Stomach (tissue), 9 donors: ENCODE measurements around the gene CNTNAP4. TPM values are rescaled to one million over a fixed set of nuclear protein-coding genes. Genes with fewer than 3 reads are reported as not detected.

Experiments used
- DNase-seq, 2 donors: peaks; one replicate each; pipeline versions ENCODE4 v3.0.0 to v3.0.0-alpha.2; 2013 to 2019
- H3K27ac ChIP-seq, 5 donors: fragments of 200-600 bp in 4 of 5; sonication (generic) in 4 of 5; one replicate each; pipeline ENCODE4 v1.5.1; 2013 to 2019; ENCODE audit warnings: mild to moderate bottlenecking in 1 of 5, moderate library complexity in 1 of 5
- H3K27me3 ChIP-seq, 3 donors: fragments of 200-600 bp; sonication (generic); one replicate each; pipeline ENCODE4 v1.5.1; 2017 to 2019; ENCODE audit warnings: mixed run types in 1 of 3
- H3K36me3 ChIP-seq, 4 donors: fragments of 200-600 bp; sonication (generic); 1 replicate in 3 of 4; 2 replicates in 1 of 4; pipeline ENCODE4 v1.5.1; 2016 to 2019
- H3K4me1 ChIP-seq, 4 donors: fragments of 200-600 bp; sonication (generic); one replicate each; pipeline ENCODE4 v1.5.1; 2016 to 2019
- H3K4me3 ChIP-seq, 4 donors: fragments of 200-600 bp; sonication (generic) in 3 of 4; one replicate each; pipeline ENCODE4 v1.5.1; 2016 to 2019; ENCODE audit warnings: mild to moderate bottlenecking in 1 of 4
- H3K9me3 ChIP-seq, 4 donors: fragments of 200-600 bp; sonication (generic); one replicate each; pipeline ENCODE4 v1.5.1; 2016 to 2019
- EP300 ChIP-seq: sonication (generic); formaldehyde crosslinking; IDR thresholded peaks from one replicate; pipeline ENCODE4 v1.6.1; 2017; ENCODE audit warnings: antibody characterized with exemption
- POLR2A ChIP-seq, 4 donors: fragments of 450-650 bp; IDR thresholded peaks; one replicate each; pipeline ENCODE4 v1.6.1; 2016; ENCODE audit warnings: antibody characterized with exemption in 4 of 4, control low read depth in 2 of 4, mild to moderate bottlenecking in 1 of 4, moderate library complexity in 1 of 4
- POLR2AphosphoS5 ChIP-seq, 3 donors: sonication (generic); formaldehyde crosslinking; IDR thresholded peaks; one replicate each; pipeline ENCODE4 v1.6.1; 2016; ENCODE audit warnings: antibody characterized with exemption in 3 of 3
- WGBS, 5 donors: extraction: QIAGEN DNeasy Blood & Tissue Kit in 3 of 5; methylation state at CpG; one replicate each; pipeline versions ENCODE4 v1.1.5 to v1.1.7; 2013 to 2018; 5-methylcytosine and 5-hydroxymethylcytosine counted together
- intact Hi-C: fragments of 100-400 bp; cut with DNase I; formaldehyde crosslinking; loops from one replicate; pipeline ENCODE4 v1.15.1; 2023; ENCODE audit warnings: low total_unique reads
- polyA plus RNA-seq, 3 donors: library from polyadenylated mRNA; stranded (reverse); fragments of 200-250 nt; gene quantifications; one replicate each; pipeline ENCODE4 v1.2.3, GENCODE V29; 2013
- total RNA-seq, 5 donors: library from RNA; depleted of rRNA; stranded (reverse); fragments of >200 nt; gene quantifications; one replicate each; pipeline versions ENCODE4 v1.1.0 to v1.2.3, GENCODE V29; 2014 to 2016
- TF ChIP-seq, protein P1 (sequence below), 7 experiments: fragments of 450-650 bp in 4 of 7; fragments of 200-600 bp in 3 of 7; sonication (generic) in 3 of 7; IDR thresholded peaks; one replicate each; pipeline ENCODE4 v1.5.1; 2016 to 2019; ENCODE audit warnings: antibody characterized with exemption in 7 of 7, control low read depth in 2 of 7, mild to moderate bottlenecking in 1 of 7
- donor health status: healthy with polysubstance abuse.
- donor health status: Bipolar disorder and iron deficiency.
- donor health status: healthy.

Gene CNTNAP4
- total and polyA plus RNA-seq, 8 donors = 1.3 TPM; not detected in 7

DNA sequence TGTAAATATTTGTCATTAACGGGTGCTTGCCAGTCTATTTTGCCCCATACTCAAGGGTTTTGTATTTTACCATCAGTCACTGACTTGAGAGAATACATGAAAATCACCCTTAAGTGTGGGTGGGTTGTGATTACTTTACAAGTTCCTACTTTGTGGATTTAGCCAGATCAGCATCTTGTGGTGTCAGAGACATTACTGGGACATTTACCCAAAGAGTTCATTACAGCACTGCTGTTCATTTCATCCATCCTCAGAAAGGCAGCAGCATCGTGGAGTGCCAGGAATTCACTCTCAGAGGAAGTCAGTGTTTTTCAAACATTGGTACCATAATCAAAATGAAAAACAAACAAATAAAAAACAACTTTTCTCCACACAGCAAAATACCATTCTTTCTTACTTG is 110.8 kb downstream of the CNTNAP4 start:
- TF ChIP-seq EP300 (no peak), POLR2AphosphoS5 (IDR thresholded peaks at IDR 0.05) (no peak), POLR2A (IDR thresholded peaks at IDR 0.05) (no peak)
- TF ChIP-seq, protein P1, sequence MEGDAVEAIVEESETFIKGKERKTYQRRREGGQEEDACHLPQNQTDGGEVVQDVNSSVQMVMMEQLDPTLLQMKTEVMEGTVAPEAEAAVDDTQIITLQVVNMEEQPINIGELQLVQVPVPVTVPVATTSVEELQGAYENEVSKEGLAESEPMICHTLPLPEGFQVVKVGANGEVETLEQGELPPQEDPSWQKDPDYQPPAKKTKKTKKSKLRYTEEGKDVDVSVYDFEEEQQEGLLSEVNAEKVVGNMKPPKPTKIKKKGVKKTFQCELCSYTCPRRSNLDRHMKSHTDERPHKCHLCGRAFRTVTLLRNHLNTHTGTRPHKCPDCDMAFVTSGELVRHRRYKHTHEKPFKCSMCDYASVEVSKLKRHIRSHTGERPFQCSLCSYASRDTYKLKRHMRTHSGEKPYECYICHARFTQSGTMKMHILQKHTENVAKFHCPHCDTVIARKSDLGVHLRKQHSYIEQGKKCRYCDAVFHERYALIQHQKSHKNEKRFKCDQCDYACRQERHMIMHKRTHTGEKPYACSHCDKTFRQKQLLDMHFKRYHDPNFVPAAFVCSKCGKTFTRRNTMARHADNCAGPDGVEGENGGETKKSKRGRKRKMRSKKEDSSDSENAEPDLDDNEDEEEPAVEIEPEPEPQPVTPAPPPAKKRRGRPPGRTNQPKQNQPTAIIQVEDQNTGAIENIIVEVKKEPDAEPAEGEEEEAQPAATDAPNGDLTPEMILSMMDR (IDR thresholded peaks at IDR 0.05) = no peak
- Histone ChIP-seq H3K27me3 (no peaks in the 10 kb centered on the region), H3K9me3 (no peaks in the 10 kb centered on the region), H3K36me3 (no peaks in the 10 kb centered on the region), H3K27ac (no peak overlapping the region), H3K4me3 (no peak overlapping the region), H3K4me1 (no peaks in the 10 kb centered on the region)
- 22 to 34% (median 24%) methylated on average over 2 of the region's 2 CpGs for WGBS, 5 donors
- DNase-seq = no peak
- intact Hi-C loops = no loop called here

DNA sequence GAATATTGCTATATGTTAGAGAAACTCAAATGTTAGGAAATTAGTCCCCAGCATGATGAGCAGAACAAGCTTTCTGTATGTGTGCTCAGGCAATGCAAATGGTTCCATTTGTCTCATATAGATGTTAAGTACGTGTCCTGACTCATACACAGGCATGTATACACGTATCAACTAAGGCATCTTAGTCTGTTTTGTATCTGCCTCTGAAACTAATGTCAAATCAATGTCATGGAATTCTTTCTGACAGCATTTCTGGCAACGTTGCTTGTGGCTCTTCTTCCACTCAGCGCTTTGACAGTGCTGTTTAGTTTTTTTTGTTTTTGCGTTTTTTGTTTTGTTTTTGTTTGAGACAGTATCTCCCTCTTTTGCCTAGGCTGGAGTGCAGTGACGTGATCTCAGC is 111.9 kb downstream of the CNTNAP4 start:
- Histone ChIP-seq H3K9me3 (no peaks in the 10 kb centered on the region), H3K27ac (no peak overlapping the region), H3K27me3 (no peaks in the 10 kb centered on the region), H3K4me3 (no peak overlapping the region), H3K4me1 (no peaks in the 10 kb centered on the region), H3K36me3 (no peaks in the 10 kb centered on the region)
- DNase-seq = no peak
- intact Hi-C loops = no loop called here
- TF ChIP-seq POLR2AphosphoS5 (IDR thresholded peaks at IDR 0.05) (no peak), POLR2A (IDR thresholded peaks at IDR 0.05) (no peak), EP300 (no peak)
- WGBS, 5 donors = 74 to 82% (median 80%) methylated on average over 6 of the region's 6 CpGs

DNA sequence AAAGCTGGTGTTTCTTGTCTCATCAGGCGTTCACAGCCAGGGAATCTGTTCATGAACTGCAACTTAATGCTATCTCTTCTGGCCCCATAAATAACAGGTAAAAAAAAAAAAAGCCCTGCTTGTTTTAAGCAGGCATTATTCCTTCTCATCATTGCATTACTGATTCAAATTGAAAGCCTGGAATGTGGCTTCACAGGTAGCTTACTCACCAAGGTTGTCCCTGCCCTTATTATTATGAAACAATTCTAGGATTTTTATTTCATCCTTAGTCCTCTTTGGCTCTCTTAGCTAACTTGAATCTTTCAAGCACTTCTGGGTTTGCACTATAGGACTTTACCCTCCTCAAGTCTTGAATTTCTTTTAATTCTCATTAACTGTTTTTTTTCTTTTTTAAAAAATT is 113.3 kb downstream of the CNTNAP4 start:
- Histone ChIP-seq H3K4me1 (no peaks in the 10 kb centered on the region), H3K27ac (no peak overlapping the region), H3K4me3 (no peak overlapping the region), H3K9me3 (no peaks in the 10 kb centered on the region), H3K27me3 (no peaks in the 10 kb centered on the region), H3K36me3 (no peaks in the 10 kb centered on the region)
- no peak for TF ChIP-seq POLR2A (IDR thresholded peaks at IDR 0.05)
- TF ChIP-seq, protein P1 (IDR thresholded peaks at IDR 0.05) = no peak
- no peak for TF ChIP-seq EP300
- no peak for TF ChIP-seq POLR2AphosphoS5 (IDR thresholded peaks at IDR 0.05)
- no peak for DNase-seq
- WGBS, 5 donors = 49 to 83% (median 61%) methylated on average over 1 of the region's 1 CpG
- intact Hi-C loops = no loop called here

DNA sequence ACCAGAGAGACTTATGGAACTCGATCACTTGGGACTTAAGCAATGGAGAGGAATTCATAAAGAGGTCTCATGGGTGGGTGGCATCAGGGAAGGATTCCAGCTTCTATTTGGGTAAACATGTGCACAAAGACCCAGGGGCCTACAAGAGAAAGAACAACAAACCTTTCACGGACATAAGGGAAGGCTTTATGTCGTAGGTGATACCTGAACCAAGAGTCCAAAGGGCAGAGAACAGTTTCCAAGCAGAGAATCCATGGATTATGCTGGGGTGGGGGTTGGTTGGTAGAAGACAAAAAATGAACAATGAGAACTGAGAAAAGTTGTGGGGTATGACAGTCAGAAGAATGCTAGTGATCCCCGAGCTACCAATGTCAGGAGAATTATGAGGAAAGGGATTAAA is 119.8 kb downstream of the CNTNAP4 start:
- TF ChIP-seq POLR2AphosphoS5 (IDR thresholded peaks at IDR 0.05) (no peak), EP300 (no peak), POLR2A (IDR thresholded peaks at IDR 0.05) (no peak)
- TF ChIP-seq, protein P1 (IDR thresholded peaks at IDR 0.05) = no peak
- H3K4me3 ChIP-seq = no peak overlapping the region
- H3K4me1 ChIP-seq = no peaks in the 10 kb centered on the region
- 46 to 70% (median 52%) methylated on average over 4 of the region's 4 CpGs for WGBS, 5 donors
- no peaks in the 10 kb centered on the region for H3K36me3 ChIP-seq
- H3K9me3 ChIP-seq = no peaks in the 10 kb centered on the region
- H3K27me3 ChIP-seq = no peaks in the 10 kb centered on the region
- DNase-seq = no peak
- intact Hi-C loops = no loop called here
- no peak overlapping the region for H3K27ac ChIP-seq

DNA sequence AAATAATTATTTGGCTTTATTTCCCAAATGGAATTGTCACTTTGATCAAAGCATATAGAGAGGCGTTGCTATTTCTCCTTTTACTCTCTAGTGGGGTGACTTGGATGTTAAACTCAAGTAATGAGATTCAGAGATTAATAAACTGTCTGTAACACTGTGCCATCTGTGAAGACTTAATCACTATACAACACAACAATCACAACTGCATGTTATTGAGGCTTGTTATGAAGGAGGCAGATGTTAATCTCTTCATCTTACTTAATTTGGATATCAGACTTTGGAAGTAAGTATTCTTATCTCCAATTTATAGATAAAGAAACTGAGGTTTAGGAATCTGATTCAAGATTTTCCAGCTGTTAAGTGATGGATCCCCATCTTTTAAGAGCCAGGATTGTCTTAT is 132.5 kb downstream of the CNTNAP4 start:
- no peak overlapping the region for H3K27ac ChIP-seq
- intact Hi-C loops = no loop called here
- no peak for TF ChIP-seq POLR2A (IDR thresholded peaks at IDR 0.05)
- TF ChIP-seq EP300 = no peak
- TF ChIP-seq POLR2AphosphoS5 (IDR thresholded peaks at IDR 0.05) = no peak
- TF ChIP-seq, protein P1 (IDR thresholded peaks at IDR 0.05) = no peak
- H3K36me3 ChIP-seq = no peaks in the 10 kb centered on the region
- no peaks in the 10 kb centered on the region for H3K27me3 ChIP-seq
- H3K4me3 ChIP-seq = no peak overlapping the region
- H3K4me1 ChIP-seq = no peaks in the 10 kb centered on the region
- H3K9me3 ChIP-seq = peaks cover 0 to 20% (median 8%) of the 10 kb centered on the region in 4 donors
- no peak for DNase-seq
- 52 to 74% (median 68%) methylated on average over 1 of the region's 1 CpG for WGBS, 5 donors
